ENCODE data around the gene POMP.

Gene POMP

GRCh38 chr13:28704282-28704681, 45.4 kb downstream of the POMP start:
- H3K4me1 Mint-ChIP-seq = peaks cover 10% of the 10 kb centered on the region
- H3K9me3 Mint-ChIP-seq = no peaks in the 10 kb centered on the region
- no peak overlapping the region for H3K4me3 Mint-ChIP-seq
- DNase-seq (ENCODE audit: low spot score in 2 of 2) (no peak), ATAC-seq (no peak)
- no peak overlapping the region for H3K27ac Mint-ChIP-seq
- peaks cover 44% of the 10 kb centered on the region for H3K36me3 Mint-ChIP-seq

- no peak for DNase-seq (ENCODE audit: low spot score in 2 of 2)
- Mint-ChIP-seq H3K9me3 (no peaks in the 10 kb centered on the region), H3K36me3 (peaks cover 43% of the 10 kb centered on the region), H3K27ac (no peak overlapping the region), H3K4me3 (no peak overlapping the region), H3K4me1 (peaks cover 10% of the 10 kb centered on the region)
- no peak for ATAC-seq
These were observed 46.0 kb downstream of the POMP start for GRCh38 chr13:28704919-28705318.

GRCh38 chr13:28705461-28706083, 46.6 kb downstream of the POMP start:
- H3K4me1 Mint-ChIP-seq = peaks cover 10% of the 10 kb centered on the region
- no peaks in the 10 kb centered on the region for H3K9me3 Mint-ChIP-seq
- H3K27ac Mint-ChIP-seq = no peak overlapping the region
- no peak overlapping the region for H3K4me3 Mint-ChIP-seq
- DNase-seq (ENCODE audit: low spot score in 2 of 2) = no peak
- no peak for ATAC-seq
- peaks cover 37% of the 10 kb centered on the region for H3K36me3 Mint-ChIP-seq

- no peak overlapping the region for H3K27ac Mint-ChIP-seq
- H3K36me3 Mint-ChIP-seq = peaks cover 17% of the 10 kb centered on the region
- no peak overlapping the region for H3K4me3 Mint-ChIP-seq
- no peaks in the 10 kb centered on the region for H3K9me3 Mint-ChIP-seq
- ATAC-seq (peak; percentile 90), DNase-seq (ENCODE audit: low spot score in 2 of 2) (no peak)
- H3K4me1 Mint-ChIP-seq = peaks cover 10% of the 10 kb centered on the region
These were observed 48.9 kb downstream of the POMP start for GRCh38 chr13:28707629-28708427.

GRCh38 chr13:28710161-28710560, 51.2 kb downstream of the POMP start:
- H3K4me1 Mint-ChIP-seq = peaks cover 16% of the 10 kb centered on the region
- DNase-seq (ENCODE audit: low spot score in 2 of 2) = no peak
- H3K27ac Mint-ChIP-seq = no peak overlapping the region
- peaks cover 11% of the 10 kb centered on the region for H3K36me3 Mint-ChIP-seq
- H3K9me3 Mint-ChIP-seq = no peaks in the 10 kb centered on the region
- H3K4me3 Mint-ChIP-seq = no peak overlapping the region
- ATAC-seq = no peak

GRCh38 chr13:28714651-28715050, 55.7 kb downstream of the POMP start:
- Mint-ChIP-seq H3K9me3 (no peaks in the 10 kb centered on the region), H3K4me3 (no peak overlapping the region), H3K4me1 (peaks cover 31% of the 10 kb centered on the region), H3K27ac (no peak overlapping the region), H3K36me3 (peaks cover 10% of the 10 kb centered on the region)
- ATAC-seq (no peak), DNase-seq (ENCODE audit: low spot score in 2 of 2) (no peak)

- Mint-ChIP-seq H3K4me1 (peaks cover 31% of the 10 kb centered on the region), H3K27ac (peak overlapping the region; percentile 79), H3K9me3 (no peaks in the 10 kb centered on the region), H3K4me3 (no peak overlapping the region), H3K36me3 (peaks cover 8% of the 10 kb centered on the region)
- DNase-seq (ENCODE audit: low spot score in 2 of 2) (no peak), ATAC-seq (no peak)
These were observed 57.6 kb downstream of the POMP start for GRCh38 chr13:28716511-28716910.

- Mint-ChIP-seq H3K9me3 (no peaks in the 10 kb centered on the region), H3K4me1 (peaks cover 31% of the 10 kb centered on the region), H3K4me3 (peak overlapping the region; percentile 94), H3K27ac (peak overlapping the region; percentile 92), H3K36me3 (peaks cover 8% of the 10 kb centered on the region)
- ATAC-seq = no peak
- no peak for DNase-seq (ENCODE audit: low spot score in 2 of 2)
These were observed 58.2 kb downstream of the POMP start for GRCh38 chr13:28717170-28717569.

- ATAC-seq = peak; percentile 1
- H3K4me1 Mint-ChIP-seq = peaks cover 31% of the 10 kb centered on the region
- DNase-seq (ENCODE audit: low spot score in 2 of 2) = no peak
- H3K36me3 Mint-ChIP-seq = peaks cover 8% of the 10 kb centered on the region
- H3K9me3 Mint-ChIP-seq = no peaks in the 10 kb centered on the region
- H3K27ac Mint-ChIP-seq = peak overlapping the region; percentile 92
- H3K4me3 Mint-ChIP-seq = peak overlapping the region; percentile 94
These were observed 59.2 kb downstream of the POMP start for GRCh38 chr13:28718196-28718542.

GRCh38 chr13:28718543-28719226, 59.8 kb downstream of the POMP start, which contains the start of gene SLC46A3:
Gene SLC46A3 (minus strand): TSS chr13:28718970. CDS start chr13:28717998, 972 bp downstream.
- H3K36me3 Mint-ChIP-seq = peaks cover 8% of the 10 kb centered on the region
- H3K27ac Mint-ChIP-seq = peak within 1 kb of the TSS; percentile 92
- peaks cover 31% of the 10 kb centered on the region for H3K4me1 Mint-ChIP-seq
- no peaks in the 10 kb centered on the region for H3K9me3 Mint-ChIP-seq
- H3K4me3 Mint-ChIP-seq = peak within 1 kb of the TSS; percentile 94
- DNase-seq (ENCODE audit: low spot score in 2 of 2) (peak; percentile 89 to 96), ATAC-seq (peak; percentile 99)

GRCh38 chr13:28719227-28720055, 60.5 kb downstream of the POMP start:
- ATAC-seq (no peak), DNase-seq (ENCODE audit: low spot score in 2 of 2) (no peak)
- Mint-ChIP-seq H3K4me3 (peak overlapping the region; percentile 94), H3K9me3 (no peaks in the 10 kb centered on the region), H3K27ac (peak overlapping the region; percentile 92), H3K36me3 (peaks cover 8% of the 10 kb centered on the region), H3K4me1 (peaks cover 31% of the 10 kb centered on the region)

GRCh38 chr13:28723806-28724205, 64.9 kb downstream of the POMP start:
- no peak for DNase-seq (ENCODE audit: low spot score in 2 of 2)
- peaks cover 6% of the 10 kb centered on the region for H3K36me3 Mint-ChIP-seq
- peaks cover 9% of the 10 kb centered on the region for H3K4me1 Mint-ChIP-seq
- H3K9me3 Mint-ChIP-seq = no peaks in the 10 kb centered on the region
- H3K4me3 Mint-ChIP-seq = no peak overlapping the region
- no peak for ATAC-seq
- H3K27ac Mint-ChIP-seq = no peak overlapping the region

- Mint-ChIP-seq H3K36me3 (no peaks in the 10 kb centered on the region), H3K9me3 (no peaks in the 10 kb centered on the region), H3K4me3 (no peak overlapping the region), H3K27ac (no peak overlapping the region), H3K4me1 (no peaks in the 10 kb centered on the region)
- no peak for DNase-seq (ENCODE audit: low spot score in 2 of 2)
- no peak for ATAC-seq
These were observed 66.2 kb downstream of the POMP start for GRCh38 chr13:28725046-28725610.

Measured in stimulated activated effector memory CD8-positive, alpha-beta T cell treated with anti-CD3 and anti-CD28 coated beads, Interleukin-12 subunit alpha, Interleukin-12 subunit beta, amount 100 ng/mL, for 72 hours (primary cell).